Iris pigment epithelial cell (primary cell): ENCODE data around the gene PGBD5.
"Not testable (repeated sequence)": the region's sequence is repeated elsewhere in the genome, so short reads cannot be mapped to it uniquely, and the experiment has no call there.

ENCODE experiments used
- DNase-seq: peaks from one replicate; pipeline ENCODE4 v3.0.0-alpha.2; 2011; ENCODE audit warnings: low read depth

Gene PGBD5

GRCh38 chr1:230426246-230427093 lies at the start of gene PGBD5:
PGBD5 (minus strand) TSS chr1:230426332; CDS start chr1:230425928, 404 bp downstream.
- DNase-seq = peak; percentile 57

- DNase-seq = not testable (repeated sequence)
These were observed 48.8 kb upstream of the PGBD5 start for GRCh38 chr1:230474924-230475323.

- DNase-seq = not testable (repeated sequence)
These were observed 44.6 kb upstream of the PGBD5 start for GRCh38 chr1:230470750-230471149.

GRCh38 chr1:230469271-230469670 lies 43.1 kb upstream of the PGBD5 start:
- DNase-seq = no peak

- DNase-seq = no peak
These were observed 39.6 kb upstream of the PGBD5 start for GRCh38 chr1:230465691-230466090.

- peak; percentile 29 for DNase-seq
These were observed 38.5 kb upstream of the PGBD5 start for GRCh38 chr1:230464671-230465070.

- DNase-seq = no peak
These were observed 37.6 kb upstream of the PGBD5 start for GRCh38 chr1:230463760-230464159.

- DNase-seq = no peak
These were observed 37.2 kb upstream of the PGBD5 start for GRCh38 chr1:230463326-230463725.

- peak; percentile 69 for DNase-seq
These were observed 33.3 kb upstream of the PGBD5 start for GRCh38 chr1:230459465-230459864.

- peak; percentile 59 for DNase-seq
These were observed 32.4 kb upstream of the PGBD5 start for GRCh38 chr1:230458509-230458908.

GRCh38 chr1:230456478-230456877 lies 30.3 kb upstream of the PGBD5 start:
- no peak for DNase-seq

GRCh38 chr1:230455291-230455690 lies 29.2 kb upstream of the PGBD5 start:
- DNase-seq = no peak

GRCh38 chr1:230453377-230453776 lies 27.2 kb upstream of the PGBD5 start:
- DNase-seq = no peak

GRCh38 chr1:230441183-230442029 lies 15.3 kb upstream of the PGBD5 start:
- DNase-seq = no peak

GRCh38 chr1:230435108-230435507 lies 9.0 kb upstream of the PGBD5 start:
- no peak for DNase-seq

GRCh38 chr1:230431527-230431926 lies 5.4 kb upstream of the PGBD5 start:
- no peak for DNase-seq

- DNase-seq = no peak
These were observed 4.4 kb upstream of the PGBD5 start for GRCh38 chr1:230430499-230430898.

GRCh38 chr1:230429067-230429735 lies 3.1 kb upstream of the PGBD5 start:
- no peak for DNase-seq

GRCh38 chr1:230427981-230428380 lies 1.8 kb upstream of the PGBD5 start:
- no peak for DNase-seq

- no peak for DNase-seq
These were observed 1.2 kb upstream of the PGBD5 start for GRCh38 chr1:230427094-230427876.

- DNase-seq = peak; percentile 10
These were observed 660 bp downstream of the PGBD5 start for GRCh38 chr1:230425252-230426091.
